CD4-positive, alpha-beta T cell treated with Interleukin-6 for 4 hours (primary cell): Measurements from ENCODE around the gene TCF7L2.

Source experiments
- DNase-seq: peaks from one replicate; pipeline ENCODE4 v3.0.0-alpha.2; 2020; ENCODE audit warnings: mixed read lengths

Gene TCF7L2

DNA sequence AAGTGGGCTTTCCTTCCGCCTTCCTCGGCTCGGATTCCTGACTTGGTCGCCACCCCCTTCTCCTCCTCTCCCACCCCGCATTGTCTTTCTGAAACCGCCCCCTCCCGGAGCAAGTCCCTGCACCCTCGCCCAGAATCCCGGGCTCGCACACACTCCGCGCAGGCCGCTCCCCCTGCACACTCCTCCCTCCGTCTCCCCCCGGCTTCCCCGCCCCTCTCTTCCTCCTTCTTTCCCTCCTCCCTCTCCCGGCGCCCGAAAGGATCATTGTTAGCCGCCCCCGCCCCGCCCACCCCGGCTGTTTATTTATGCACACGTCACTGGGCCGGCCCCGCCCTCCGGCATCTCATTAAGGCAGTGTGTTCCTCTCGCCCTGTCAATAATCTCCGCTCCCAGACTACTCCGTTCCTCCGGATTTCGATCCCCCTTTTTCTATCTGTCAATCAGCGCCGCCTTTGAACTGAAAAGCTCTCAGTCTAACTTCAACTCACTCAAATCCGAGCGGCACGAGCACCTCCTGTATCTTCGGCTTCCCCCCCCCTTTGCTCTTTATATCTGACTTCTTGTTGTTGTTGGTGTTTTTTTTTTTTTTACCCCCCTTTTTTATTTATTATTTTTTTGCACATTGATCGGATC is at the start of gene TCF7L2:
TCF7L2 (plus strand) TSS at position 373 of the 633 bp plus-strand sequence. CDS start 510 bp downstream, outside the sequence.
- peak; percentile 79 for DNase-seq

DNA sequence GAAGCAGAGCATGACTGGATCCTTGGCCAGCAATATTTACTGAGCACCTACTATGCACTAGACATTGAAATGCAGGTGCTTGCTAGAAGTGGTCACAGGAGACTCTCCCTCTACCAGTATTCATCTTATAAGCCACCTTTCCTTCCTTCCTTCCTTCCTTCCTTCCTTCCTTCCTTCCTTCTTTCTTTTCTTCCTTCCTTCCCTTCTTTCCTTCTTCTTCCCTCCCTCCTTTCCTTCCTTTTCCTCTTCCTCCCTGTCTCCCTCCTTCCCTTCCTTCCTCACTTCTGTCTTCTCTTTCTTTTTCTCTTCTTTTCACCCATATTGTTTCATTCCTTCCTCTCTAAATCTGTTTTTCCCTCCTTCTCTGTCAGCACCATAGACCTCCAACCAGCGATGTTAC is 47.3 kb upstream of the TCF7L2 start:
- DNase-seq, result no peak

DNA sequence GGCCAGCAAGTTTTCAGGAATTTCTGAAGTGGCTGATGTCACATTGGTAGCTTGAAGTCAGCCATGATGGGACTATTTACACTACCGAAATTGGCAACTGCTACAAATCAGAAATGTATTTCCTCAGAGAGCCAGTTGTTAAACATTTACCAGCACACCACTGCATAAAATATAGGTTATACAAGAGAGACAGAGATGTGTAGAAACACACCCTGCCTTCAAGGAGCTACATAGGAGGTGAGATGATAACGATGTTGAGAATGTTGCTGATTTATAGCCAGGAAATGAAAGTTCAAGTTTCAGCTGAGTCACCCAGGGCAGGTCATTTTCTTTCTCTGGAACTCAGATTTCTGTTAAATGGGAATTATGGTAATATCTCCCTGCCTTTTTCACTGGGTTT is 46.0 kb upstream of the TCF7L2 start:
- no peak for DNase-seq

DNA sequence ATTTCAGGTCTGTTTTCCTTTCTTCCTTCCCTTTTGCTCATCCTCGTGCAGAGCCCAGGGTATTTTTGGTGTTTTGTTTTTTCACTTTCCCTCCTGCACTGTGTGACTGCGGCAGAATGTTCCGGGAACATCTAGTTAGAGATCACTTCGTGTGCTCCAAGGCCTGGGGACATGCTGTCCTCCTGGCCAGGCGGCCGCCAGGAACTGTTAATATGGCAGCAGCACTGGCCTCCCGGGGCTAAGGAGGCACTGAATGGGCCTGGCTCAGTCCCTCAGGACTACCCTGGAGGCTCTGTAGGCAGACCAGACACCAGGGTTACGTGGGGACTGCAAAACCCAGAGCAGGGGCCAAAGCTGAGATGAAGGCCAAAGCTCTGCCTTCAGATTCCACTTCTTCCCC is 43.1 kb upstream of the TCF7L2 start:
- no peak for DNase-seq

DNA sequence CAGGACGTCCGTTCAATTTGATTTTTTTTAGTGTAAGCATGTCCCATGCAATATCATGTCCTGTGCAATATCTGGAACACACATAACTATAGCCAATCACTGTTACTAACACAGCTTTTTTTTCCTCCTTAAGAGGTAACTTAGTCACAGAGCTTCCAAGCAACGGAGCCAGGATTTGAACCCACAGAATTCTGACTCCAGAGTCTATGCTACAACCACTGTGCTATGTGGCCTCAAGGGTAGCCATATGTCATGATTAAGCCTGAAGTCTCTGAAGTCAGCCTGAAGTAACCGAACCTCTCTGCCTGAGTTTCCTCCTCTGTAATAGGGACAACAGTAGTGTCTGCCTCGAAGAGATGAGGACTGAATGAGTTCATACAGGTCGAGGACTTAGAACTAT is 42.2 kb upstream of the TCF7L2 start:
- DNase-seq, result no peak

DNA sequence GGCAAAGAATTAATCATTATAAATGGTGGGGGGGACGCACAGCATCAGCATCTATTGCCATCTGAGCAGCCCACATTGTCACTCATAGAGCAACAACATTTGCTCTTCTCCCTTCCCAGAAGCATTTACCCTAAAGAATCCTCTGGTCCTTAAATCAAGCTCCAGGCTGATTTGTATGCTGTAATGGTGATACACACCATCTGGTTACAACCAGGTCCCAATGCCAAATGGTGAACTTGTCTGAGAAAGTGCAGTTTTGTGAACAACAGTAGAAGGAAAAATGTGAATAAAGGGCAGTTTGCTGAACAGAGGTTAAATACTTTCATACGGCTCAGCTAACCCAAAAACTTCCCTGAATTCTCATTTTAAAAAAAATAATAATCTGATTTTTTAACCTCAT is 38.8 kb upstream of the TCF7L2 start:
- DNase-seq, result no peak

DNA sequence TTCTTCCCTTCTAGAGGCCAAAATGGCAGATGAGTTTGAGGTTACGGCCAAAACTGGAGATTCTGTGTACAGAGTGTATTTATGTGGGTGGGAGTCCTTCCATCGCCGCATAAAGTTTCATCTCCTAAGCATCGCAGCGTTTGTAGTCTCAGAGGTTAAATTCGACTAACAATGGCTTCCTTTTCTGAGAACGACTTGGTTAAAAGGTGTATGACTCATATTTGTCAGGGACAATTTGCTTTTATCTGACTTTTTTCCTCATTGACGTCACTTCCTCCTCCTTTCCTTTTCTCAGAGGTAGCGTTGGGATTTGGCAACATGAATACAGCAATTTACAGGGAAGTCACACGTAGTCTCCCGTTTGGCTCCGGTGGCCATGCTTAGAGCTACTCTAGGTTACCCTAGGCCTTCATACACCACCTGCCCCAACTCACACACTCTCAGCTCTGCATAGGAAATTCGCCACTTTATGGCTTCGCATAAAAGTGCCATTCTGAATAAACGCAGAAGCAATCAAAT is 37.6 kb upstream of the TCF7L2 start:
- no peak for DNase-seq

DNA sequence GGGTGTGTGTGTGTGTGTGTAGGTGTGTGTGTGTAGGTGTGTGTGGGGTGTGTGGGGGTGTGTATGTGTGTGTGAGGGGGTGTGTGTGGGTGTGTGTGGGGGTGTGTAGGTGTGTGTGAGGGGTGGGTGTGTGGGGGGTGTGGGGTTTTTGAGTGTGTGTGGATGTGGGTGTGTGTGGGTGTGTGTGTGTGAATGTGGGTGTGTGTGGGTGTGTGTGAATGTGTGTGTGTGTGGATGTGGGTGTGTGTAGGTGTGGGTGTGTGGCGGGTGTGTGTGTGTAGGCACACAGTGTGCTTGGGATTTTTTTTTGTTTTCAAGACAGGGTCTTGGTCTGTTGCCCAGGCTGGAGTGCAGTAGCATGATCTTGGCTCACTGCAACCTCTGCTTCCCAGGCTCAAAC is 36.8 kb upstream of the TCF7L2 start:
- DNase-seq, result no peak

DNA sequence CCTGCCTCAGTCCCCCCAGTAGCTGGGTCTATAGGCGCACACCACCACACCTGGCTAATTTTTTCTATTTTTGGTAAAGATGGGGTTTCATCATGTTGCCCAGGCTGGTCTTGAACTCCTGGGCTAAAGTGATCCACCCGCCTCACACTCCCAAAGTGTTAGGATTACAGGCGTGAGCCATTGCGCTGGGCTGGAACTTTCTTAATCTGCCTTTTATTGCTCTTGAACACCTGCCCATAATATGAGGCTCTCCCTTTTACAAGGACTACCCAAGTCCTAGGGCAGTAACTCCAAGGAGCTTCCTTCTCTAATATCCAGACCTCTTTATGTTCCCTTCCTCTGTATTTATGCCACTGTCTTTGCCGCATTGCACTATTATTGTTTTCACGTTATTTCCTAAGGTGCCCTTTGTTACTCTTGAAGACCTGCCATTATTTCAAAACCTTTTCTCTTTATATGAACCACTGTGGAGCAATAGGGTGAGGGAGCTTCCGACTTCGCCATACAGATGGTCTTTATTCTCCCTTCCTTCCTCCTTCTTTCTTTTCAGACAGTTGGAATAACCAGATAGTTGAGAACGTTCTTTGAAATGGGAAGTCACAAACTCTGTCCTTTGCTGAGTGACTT is 36.3 kb upstream of the TCF7L2 start:
- DNase-seq, result no peak

DNA sequence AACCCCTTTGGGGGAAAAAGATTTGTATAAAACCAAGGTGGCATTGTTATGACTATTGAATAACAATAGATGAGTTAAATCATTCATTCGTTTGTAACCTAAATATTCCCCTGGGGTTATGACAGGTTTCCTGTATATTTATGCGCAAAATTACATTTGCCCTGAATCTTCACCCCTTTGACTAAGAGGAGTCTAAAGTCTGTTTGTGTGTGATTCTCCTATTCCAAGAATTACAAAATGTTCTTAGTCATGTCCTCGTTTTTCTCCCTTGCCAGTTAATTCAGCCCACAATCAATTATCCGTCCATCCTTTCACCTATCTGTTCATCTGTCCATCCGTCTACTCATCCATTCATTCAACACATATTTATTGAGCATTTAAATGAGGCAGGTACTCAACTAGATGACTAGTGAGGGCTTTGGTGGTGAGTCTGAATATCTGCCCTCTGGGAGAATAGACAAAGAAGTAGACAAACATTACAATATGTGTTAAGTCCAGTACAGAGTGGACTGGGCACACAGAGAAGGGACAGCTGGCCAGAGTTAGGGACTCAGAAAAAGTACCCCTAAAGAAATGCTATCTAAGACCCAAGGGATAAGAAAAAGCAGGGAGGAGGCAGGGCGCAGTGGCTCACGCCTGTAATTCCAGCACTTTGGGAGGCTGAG is 35.6 kb upstream of the TCF7L2 start:
- no peak for DNase-seq

DNA sequence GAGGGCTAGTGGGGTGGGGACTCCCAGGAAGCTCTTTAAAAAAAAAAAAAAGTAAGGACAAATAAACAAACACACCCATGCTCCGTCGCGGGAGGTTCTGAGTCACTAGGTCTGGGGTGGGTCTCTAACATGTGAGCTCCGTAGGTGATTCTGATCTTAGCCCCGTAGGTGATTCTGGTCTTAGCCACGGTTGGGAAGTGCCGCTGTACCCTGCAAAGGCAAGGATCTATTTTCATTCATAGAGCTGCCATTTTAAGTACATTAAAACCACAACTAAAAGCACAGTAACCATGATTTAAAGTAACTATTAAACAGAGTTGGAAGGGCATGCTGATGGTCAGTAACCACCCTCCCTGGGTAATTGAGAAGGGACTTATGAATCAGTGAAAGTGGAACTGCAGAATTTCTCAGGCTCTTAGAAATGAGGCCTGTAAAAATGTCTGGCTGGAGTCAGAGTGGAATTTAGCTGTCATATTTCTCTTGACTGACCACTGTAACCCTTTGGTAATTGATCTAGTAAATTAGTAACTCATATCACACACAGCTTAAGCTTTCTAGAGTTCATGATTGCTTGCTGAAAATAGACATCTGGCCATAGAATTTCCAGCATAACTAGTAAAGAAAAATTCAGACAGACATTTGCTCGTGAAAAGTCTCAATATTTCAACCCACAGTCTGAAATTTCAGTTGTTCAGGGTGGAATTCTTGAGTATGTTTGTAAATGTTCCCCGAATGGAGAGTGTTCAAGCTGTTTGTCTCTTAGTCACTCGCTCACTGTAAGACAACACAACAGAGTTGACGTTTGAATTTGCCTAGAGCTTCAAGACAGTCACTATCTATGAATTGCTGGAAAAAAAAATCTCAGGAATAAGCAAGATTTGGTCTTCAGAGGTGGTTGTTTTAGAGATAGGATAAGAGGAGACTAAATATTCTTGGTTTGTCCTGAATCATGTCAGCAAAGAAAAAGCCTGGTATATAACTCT is 34.2 kb upstream of the TCF7L2 start:
- DNase-seq, result no peak

DNA sequence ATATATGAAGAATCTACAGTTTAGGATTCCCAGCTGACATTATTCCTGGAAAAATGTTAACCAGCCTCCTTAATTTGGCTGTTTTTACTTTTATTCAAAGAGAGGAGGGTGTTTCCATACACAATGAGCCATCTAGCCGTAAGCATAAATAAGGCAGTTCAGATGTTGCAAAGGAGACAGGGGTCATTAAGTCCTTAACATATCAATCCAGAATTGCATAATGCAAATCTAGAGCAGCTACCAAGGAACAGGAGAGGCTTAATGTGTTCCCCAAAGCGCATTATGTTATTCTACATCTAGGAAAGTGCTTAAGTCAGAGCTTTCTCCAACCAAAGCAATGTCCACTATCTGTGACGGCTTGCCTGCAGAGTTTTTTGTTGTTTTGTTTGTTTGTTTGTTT is 32.4 kb upstream of the TCF7L2 start:
- DNase-seq, result no peak

DNA sequence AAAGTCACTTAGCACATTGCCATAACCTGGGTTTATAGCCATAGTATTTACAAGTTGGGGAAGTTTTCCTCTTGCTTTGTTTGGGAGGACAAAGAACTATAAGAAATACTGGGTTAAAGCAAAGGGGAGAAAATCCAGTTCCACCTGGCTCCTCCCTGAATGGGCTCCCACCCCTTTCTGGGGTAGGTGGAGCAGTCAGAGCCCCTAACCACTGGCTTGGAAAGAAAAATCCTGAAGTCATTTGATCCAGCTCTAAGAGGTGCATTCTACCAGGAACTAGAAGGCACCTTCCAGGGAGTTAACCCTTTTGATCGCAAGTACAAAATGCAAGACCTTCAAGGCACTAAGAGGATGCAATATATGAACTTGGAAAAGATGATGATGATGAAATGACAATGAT is 31.3 kb upstream of the TCF7L2 start:
- no peak for DNase-seq

DNA sequence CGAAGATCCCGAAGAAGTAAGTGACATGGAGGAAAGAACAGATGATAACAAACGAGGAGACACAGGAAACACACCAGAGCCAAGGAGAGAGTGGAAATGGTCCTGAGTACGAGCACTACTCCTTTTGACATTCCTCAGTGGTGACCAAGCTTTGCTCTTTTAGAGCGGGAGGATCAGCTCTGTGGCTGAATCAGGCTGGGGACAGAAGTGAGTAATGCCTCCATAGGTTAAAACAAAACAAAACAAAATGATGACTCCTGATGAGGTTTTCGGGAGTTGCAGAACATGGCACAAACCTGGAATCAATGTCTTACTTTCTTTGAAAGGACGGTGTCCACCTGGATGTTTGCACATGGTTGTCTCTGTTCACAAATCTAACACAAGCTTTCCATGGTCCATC is 30.3 kb upstream of the TCF7L2 start:
- DNase-seq, result no peak

DNA sequence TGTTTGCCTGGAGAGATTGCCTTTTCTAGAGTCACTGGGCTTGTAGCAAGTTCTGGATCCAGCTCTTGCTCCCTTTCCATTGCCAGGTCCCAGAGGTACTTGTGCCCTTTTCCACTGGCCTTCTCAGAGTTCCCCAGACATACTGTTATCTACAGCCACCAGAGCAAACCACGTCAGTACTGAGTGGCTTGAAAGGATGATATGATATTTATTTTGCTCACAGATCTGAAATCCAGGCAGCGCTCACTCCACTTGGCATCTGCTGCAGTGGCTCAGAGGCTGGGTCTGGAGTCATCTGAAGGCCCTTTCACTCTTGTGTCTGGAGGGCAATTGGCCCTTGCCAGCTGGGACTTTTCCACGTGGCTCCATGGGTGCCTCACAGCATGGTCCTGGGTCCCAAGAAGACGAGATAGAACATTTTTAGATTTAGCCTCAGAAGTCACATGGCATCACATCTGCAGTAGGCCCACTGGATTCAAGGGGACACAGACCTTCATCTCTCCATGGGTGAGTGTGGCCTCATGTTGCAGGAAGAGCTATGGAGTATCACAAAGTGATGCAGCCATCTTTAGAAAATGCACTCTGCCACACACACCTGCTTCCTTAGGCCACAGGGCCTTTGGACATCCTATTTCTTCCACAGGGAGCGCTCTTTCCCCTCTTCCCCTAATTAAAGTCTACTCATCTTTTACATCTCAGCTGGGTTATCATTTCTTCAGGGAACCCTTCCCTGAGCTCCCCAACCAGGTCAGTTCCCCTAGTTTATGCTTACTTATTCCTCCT is 22.9 kb upstream of the TCF7L2 start:
- no peak for DNase-seq

DNA sequence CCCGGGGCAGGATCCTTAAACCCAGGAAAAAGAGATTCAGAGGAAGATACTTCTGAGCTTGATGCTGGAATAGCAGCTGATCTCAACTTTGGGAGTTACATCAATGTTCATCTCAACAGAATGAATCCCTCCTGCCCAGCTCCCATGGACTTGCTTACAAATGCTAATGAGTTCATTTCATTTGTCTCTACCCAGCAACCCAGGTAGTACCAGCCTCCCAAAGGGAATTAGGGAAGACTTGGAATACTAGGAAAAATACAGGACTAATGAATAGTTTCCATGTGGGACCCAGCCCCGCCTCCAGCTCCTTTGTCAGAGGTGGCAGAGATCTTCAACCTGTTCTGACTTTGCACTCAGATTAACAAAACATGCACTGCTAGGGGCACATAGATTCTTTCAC is 22.1 kb upstream of the TCF7L2 start:
- no peak for DNase-seq

DNA sequence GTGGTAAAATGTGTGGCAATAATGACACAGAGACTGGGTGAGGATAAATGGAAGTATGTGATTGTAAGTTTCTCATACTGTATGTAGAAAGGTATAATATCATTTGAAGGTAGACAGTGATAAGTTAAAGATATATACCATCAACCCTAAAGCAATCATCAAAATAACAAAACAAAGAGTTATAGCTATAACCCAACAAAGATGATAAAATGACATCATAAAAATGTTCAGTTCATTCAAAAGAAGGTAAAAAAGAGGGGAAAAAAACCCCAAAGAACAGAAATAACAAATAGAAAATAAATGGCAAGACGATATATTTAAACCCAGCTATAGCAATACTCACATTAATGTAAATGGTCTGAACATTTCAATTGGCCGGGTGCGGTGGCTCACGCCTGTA is 17.4 kb upstream of the TCF7L2 start:
- DNase-seq, result no peak

DNA sequence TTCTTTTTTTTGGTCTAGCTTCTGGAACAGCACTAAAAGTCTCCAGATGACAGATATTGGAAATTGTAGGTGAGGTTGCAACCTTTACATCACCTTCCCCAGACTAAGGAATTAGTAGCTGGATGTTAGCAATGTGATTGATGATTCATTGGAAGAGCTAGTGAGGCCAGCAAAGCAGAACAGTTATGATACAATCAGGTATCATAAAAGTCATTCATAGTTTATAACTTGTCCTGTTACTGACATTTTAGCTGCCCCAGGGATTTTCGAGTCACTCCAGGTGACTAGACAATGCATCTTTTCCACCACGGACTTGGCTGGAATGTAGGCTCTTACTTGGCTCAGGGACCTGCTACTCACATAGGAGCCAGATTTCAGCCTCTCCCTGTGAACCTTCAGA is 15.9 kb upstream of the TCF7L2 start:
- DNase-seq, result no peak

DNA sequence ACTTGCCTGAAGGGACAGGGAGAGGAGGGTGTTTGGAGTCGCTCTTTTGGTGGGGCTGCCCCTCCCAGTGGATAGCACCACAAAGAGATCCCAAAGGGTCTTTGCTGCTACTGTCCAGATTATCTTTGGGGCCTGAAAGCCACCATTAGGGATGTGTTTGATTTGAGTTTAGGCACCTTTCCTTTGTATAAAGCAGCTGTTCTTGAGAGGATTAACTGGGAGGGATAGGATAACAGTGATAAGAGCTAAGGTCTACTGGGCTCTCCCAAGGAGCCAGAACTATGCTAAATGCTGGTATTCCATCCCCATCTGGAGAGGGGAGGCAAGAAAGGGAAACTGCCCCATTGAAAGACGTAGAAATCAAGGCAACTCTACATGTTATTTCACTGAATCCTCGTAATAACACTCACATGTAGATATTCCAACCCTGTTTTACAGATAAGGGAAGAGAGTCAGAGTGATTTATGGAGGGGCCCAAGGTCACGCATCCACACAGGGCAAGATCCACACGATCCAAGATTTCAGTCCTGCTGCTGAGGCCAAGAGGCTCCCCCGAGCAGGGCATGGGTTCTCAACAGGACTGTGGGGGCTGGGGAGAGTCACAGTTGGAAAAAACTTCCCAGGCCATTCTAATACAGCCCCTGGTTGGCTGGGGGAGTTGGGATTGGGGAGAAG is 11.1 kb upstream of the TCF7L2 start:
- DNase-seq, result no peak

DNA sequence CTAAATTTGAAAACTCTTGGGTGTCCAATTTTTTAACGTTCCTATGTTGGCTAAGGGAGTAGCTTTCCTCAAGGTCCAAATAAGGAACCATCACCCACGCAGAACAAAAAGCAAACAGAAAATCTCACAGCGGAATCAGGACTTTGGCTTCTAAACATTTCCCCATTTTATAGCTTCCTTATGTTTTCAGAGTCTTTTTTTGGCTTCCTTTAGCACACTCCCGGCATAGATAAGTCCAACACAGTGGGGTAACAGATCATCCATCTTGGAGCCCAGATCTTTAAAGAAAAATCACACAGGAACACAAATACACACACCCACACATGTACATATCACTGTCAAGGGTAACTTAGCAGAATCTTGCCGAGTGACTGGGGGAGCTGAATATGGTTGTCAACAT is 4.2 kb upstream of the TCF7L2 start:
- DNase-seq, result no peak

DNA sequence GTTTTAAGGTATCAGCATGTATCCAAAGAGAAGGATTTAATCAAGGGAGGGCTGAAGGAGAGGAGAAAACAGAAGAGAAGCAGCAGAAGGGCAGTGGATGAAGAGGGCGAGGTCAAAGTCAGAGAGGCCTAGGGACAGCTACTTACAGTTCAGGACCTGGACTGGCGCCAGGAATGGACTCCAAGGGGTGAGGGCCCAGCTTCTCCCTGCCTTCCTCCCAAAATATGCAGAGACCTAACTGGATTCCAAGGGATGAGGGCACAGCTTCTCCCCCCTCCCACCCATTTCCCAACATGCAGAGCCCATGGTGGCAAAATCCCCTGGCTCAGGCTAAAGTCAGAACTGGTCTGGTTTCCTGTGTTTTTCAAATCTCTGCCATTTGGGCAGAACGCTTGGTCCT is 3.4 kb upstream of the TCF7L2 start:
- no peak for DNase-seq

DNA sequence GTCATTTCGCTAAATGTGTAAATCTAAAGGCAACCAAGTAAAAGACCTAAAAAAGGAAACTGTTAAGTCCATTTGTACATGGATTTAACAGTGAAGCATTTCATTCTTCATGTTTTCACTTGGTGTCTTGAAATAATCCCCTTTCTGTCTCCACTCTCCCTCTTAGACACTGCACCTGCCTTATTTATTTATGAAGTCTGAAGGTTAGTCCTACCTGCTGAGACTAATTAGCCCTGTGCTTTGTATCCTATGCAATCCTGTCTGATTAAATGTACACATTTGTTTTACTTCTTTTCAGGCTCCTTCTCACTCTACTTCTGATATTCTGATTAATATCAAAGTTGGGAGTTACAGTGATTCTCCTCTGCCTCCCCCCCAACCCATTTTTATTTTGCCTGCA is 1.9 kb upstream of the TCF7L2 start:
- no peak for DNase-seq
